Mesenchymal stem cell (in vitro differentiated cells and primary cell): ENCODE measurements around the gene DIP2B.
A peak's percentile ranks its signal among the peaks of the same experiment; 100 is the strongest.

Experiments
- DNase-seq: peaks from one replicate; pipeline ENCODE4 v3.0.0-alpha.2; 2013
- H2AFZ ChIP-seq: one replicate; pipeline ENCODE4 v1.6.1; 2013; ENCODE audit warnings: low read depth, mild to moderate bottlenecking, control low read depth, inconsistent platforms, low read length, moderate library complexity
- H2AK5ac ChIP-seq: 2 replicates; pipeline ENCODE4 v1.6.1; 2013; ENCODE audit warnings: low read length, moderate library complexity, mild to moderate bottlenecking, inconsistent platforms; ENCODE audit not compliant: severe bottlenecking
- H2BK120ac ChIP-seq: one replicate; pipeline ENCODE4 v1.6.1; 2013; ENCODE audit warnings: low read depth, mild to moderate bottlenecking, inconsistent platforms, low read length, moderate library complexity
- H2BK12ac ChIP-seq, 2 experiments: one replicate each; pipeline ENCODE4 v1.6.1; 2013; ENCODE audit warnings: inconsistent platforms in 2 of 2, low read length in 2 of 2, mild to moderate bottlenecking in 2 of 2, moderate library complexity in 2 of 2, control low read depth in 1 of 2
- H2BK15ac ChIP-seq: one replicate; pipeline ENCODE4 v1.6.1; 2013; ENCODE audit warnings: mild to moderate bottlenecking, low read depth, inconsistent platforms; ENCODE audit not compliant: poor library complexity, severe bottlenecking
- H2BK5ac ChIP-seq: 2 replicates; pipeline ENCODE4 v1.6.1; 2013; ENCODE audit warnings: low read depth, mild to moderate bottlenecking, low read length, control low read depth, inconsistent platforms; ENCODE audit not compliant: poor library complexity, severe bottlenecking
- H3K14ac ChIP-seq, 2 experiments: one replicate each; pipeline ENCODE4 v1.6.1; 2013; ENCODE audit warnings: inconsistent platforms in 2 of 2, low read length in 2 of 2, control low read depth in 1 of 2, mild to moderate bottlenecking in 1 of 2, moderate library complexity in 1 of 2
- H3K18ac ChIP-seq, 2 experiments: one replicate each; pipeline ENCODE4 v1.6.1; 2013; ENCODE audit warnings: inconsistent platforms in 2 of 2, low read length in 2 of 2, control low read depth in 1 of 2, low read depth in 1 of 2, mild to moderate bottlenecking in 1 of 2
- H3K23ac ChIP-seq, 2 experiments: one replicate each; pipeline ENCODE4 v1.6.1; 2013; ENCODE audit warnings: inconsistent platforms in 2 of 2, low read length in 2 of 2, mild to moderate bottlenecking in 2 of 2, moderate library complexity in 2 of 2, control low read depth in 1 of 2
- H3K27ac ChIP-seq: 2 replicates; pipeline ENCODE4 v1.5.1; 2013; ENCODE audit warnings: mild to moderate bottlenecking, moderate library complexity, low read length, control low read depth, inconsistent platforms; ENCODE audit not compliant: poor library complexity, severe bottlenecking
- H3K27me3 ChIP-seq, 2 experiments: 2 replicates each; pipeline versions ENCODE4 v1.6.1 to v1.7.0; 2013; ENCODE audit warnings: low read length in 2 of 2, mild to moderate bottlenecking in 2 of 2, moderate library complexity in 2 of 2, control low read depth in 1 of 2, inconsistent platforms in 1 of 2; ENCODE audit not compliant: control insufficient read depth in 1 of 2, insufficient read depth in 1 of 2
- H3K36me3 ChIP-seq, 2 experiments: 2 replicates each; pipeline versions ENCODE4 v1.6.1 to v1.7.0; 2013; ENCODE audit warnings: low read length in 2 of 2, control low read depth in 1 of 2, inconsistent platforms in 1 of 2, low read depth in 1 of 2, mild to moderate bottlenecking in 1 of 2; ENCODE audit not compliant: insufficient read depth in 2 of 2, control insufficient read depth in 1 of 2
- H3K4ac ChIP-seq, 2 experiments: one replicate each; pipeline ENCODE4 v1.6.1; 2013; ENCODE audit warnings: inconsistent platforms in 2 of 2, low read length in 2 of 2, mild to moderate bottlenecking in 2 of 2, moderate library complexity in 2 of 2, control low read depth in 1 of 2, low read depth in 1 of 2
- H3K4me1 ChIP-seq: 2 replicates; pipeline ENCODE4 v1.6.1; 2013; ENCODE audit warnings: low read depth, low read length, control low read depth; ENCODE audit not compliant: control insufficient read depth, insufficient read depth
- H3K4me2 ChIP-seq: 2 replicates; pipeline ENCODE4 v1.6.1; 2013; ENCODE audit warnings: low read length, mild to moderate bottlenecking, inconsistent platforms; ENCODE audit not compliant: poor library complexity, severe bottlenecking
- H3K4me3 ChIP-seq, 2 experiments: 2 replicates each; pipeline versions ENCODE4 v1.5.1 to v1.7.0; 2013; ENCODE audit warnings: low read length in 2 of 2, mild to moderate bottlenecking in 2 of 2, control low read depth in 1 of 2, low read depth in 1 of 2; ENCODE audit not compliant: insufficient read depth in 1 of 2
- H3K79me1 ChIP-seq: replicated peaks from 2 replicates; pipeline ENCODE4 v1.6.1; 2013; ENCODE audit warnings: mild to moderate bottlenecking, control low read depth, low read length, inconsistent platforms; ENCODE audit not compliant: poor library complexity, severe bottlenecking
- H3K9ac ChIP-seq: 2 replicates; pipeline ENCODE4 v1.7.0; 2013; ENCODE audit warnings: mild to moderate bottlenecking, low read length, moderate library complexity
- H3K9me3 ChIP-seq: 2 replicates; pipeline ENCODE4 v1.7.0; 2013; ENCODE audit warnings: mild to moderate bottlenecking, low read length; ENCODE audit not compliant: control insufficient read depth
- H4K8ac ChIP-seq: one replicate; pipeline ENCODE4 v1.6.1; 2013; ENCODE audit warnings: inconsistent platforms, mild to moderate bottlenecking, low read length, moderate library complexity
- H4K91ac ChIP-seq: one replicate; pipeline ENCODE4 v1.6.1; 2013; ENCODE audit warnings: mild to moderate bottlenecking, low read length, inconsistent platforms
- WGBS: methylation state at CpG from one replicate; pipeline ENCODE4 v1.1.7; 2013; ENCODE audit warnings: mixed read lengths; 5-methylcytosine and 5-hydroxymethylcytosine counted together

The DIP2B gene

GRCh38 chr12:50772470-50772869, 267.7 kb downstream of the DIP2B start:
- no peaks in the 10 kb centered on the region for H3K9me3 ChIP-seq
- no peak overlapping the region for H4K8ac ChIP-seq
- no peak overlapping the region for H2BK15ac ChIP-seq
- H3K4me2 ChIP-seq, result no peak overlapping the region
- no peak overlapping the region for H3K14ac ChIP-seq
- no peak overlapping the region for H2BK12ac ChIP-seq
- H3K79me1 ChIP-seq, result peaks cover 21% of the 10 kb centered on the region
- H2AFZ ChIP-seq, result no peak overlapping the region
- 99% methylated on average over 5 of the region's 5 CpGs for WGBS
- H3K18ac ChIP-seq, result no peak overlapping the region
- DNase-seq, result no peak
- peaks cover 5 to 24% of the 10 kb centered on the region in 2 experiments for H3K36me3 ChIP-seq
- H3K27ac ChIP-seq, result no peak overlapping the region
- no peak overlapping the region for H4K91ac ChIP-seq
- H3K4me1 ChIP-seq, result no peaks in the 10 kb centered on the region
- H3K9ac ChIP-seq, result no peak overlapping the region
- no peak overlapping the region for H3K23ac ChIP-seq
- H3K27me3 ChIP-seq, result no peaks in the 10 kb centered on the region
- H3K4me3 ChIP-seq, result no peak overlapping the region
- no peak overlapping the region for H2BK120ac ChIP-seq
- H3K4ac ChIP-seq, result no peak overlapping the region
- H2BK5ac ChIP-seq, result no peak overlapping the region
- H2AK5ac ChIP-seq, result no peak overlapping the region

GRCh38 chr12:50772877-50773276, 268.1 kb downstream of the DIP2B start:
- Histone ChIP-seq H3K14ac (no peak overlapping the region), H3K23ac (no peak overlapping the region), H3K9me3 (no peaks in the 10 kb centered on the region), H2BK15ac (no peak overlapping the region), H3K18ac (no peak overlapping the region), H3K79me1 (peaks cover 23% of the 10 kb centered on the region), H2BK12ac (no peak overlapping the region), H2AK5ac (no peak overlapping the region), H2BK120ac (no peak overlapping the region), H3K27ac (no peak overlapping the region), H3K4ac (no peak overlapping the region), H3K27me3 (no peaks in the 10 kb centered on the region), H3K4me2 (no peak overlapping the region), H3K36me3 (peaks cover 5 to 24% of the 10 kb centered on the region in 2 experiments), H4K91ac (no peak overlapping the region), H4K8ac (no peak overlapping the region), H3K4me3 (no peak overlapping the region), H3K9ac (no peak overlapping the region), H3K4me1 (no peaks in the 10 kb centered on the region), H2AFZ (no peak overlapping the region), H2BK5ac (no peak overlapping the region)
- DNase-seq, result no peak
- WGBS, result no CpG with 5 or more reads among the region's 2 CpGs

- Histone ChIP-seq H3K14ac (no peak overlapping the region), H3K9me3 (no peaks in the 10 kb centered on the region), H3K4me1 (no peaks in the 10 kb centered on the region), H3K18ac (no peak overlapping the region), H3K36me3 (peaks cover 5 to 22% of the 10 kb centered on the region in 2 experiments), H2BK15ac (no peak overlapping the region), H3K9ac (no peak overlapping the region), H3K4me2 (no peak overlapping the region), H3K23ac (peak overlapping the region in 1 of 2 experiments; percentile 69), H2BK12ac (peak overlapping the region in 1 of 2 experiments; percentile 72), H3K4me3 (no peak overlapping the region), H2BK5ac (no peak overlapping the region), H3K79me1 (peaks cover 29% of the 10 kb centered on the region), H2AK5ac (no peak overlapping the region), H3K27ac (no peak overlapping the region), H3K27me3 (no peaks in the 10 kb centered on the region), H4K8ac (no peak overlapping the region), H4K91ac (no peak overlapping the region), H3K4ac (no peak overlapping the region), H2AFZ (no peak overlapping the region), H2BK120ac (no peak overlapping the region)
- 100% methylated on average over 2 of the region's 2 CpGs for WGBS
- no peak for DNase-seq
Measured at GRCh38 chr12:50775251-50775650, 270.5 kb downstream of the DIP2B start.

- Histone ChIP-seq H2BK5ac (no peak overlapping the region), H3K4me2 (no peak overlapping the region), H3K36me3 (peaks cover 3 to 18% of the 10 kb centered on the region in 2 experiments), H2BK12ac (no peak overlapping the region), H2BK15ac (no peak overlapping the region), H4K8ac (no peak overlapping the region), H3K27me3 (no peaks in the 10 kb centered on the region), H3K14ac (no peak overlapping the region), H2AFZ (no peak overlapping the region), H3K9ac (no peak overlapping the region), H3K9me3 (no peaks in the 10 kb centered on the region), H3K23ac (no peak overlapping the region), H3K4ac (no peak overlapping the region), H4K91ac (no peak overlapping the region), H2AK5ac (no peak overlapping the region), H3K4me1 (no peaks in the 10 kb centered on the region), H3K4me3 (no peak overlapping the region), H2BK120ac (no peak overlapping the region), H3K79me1 (peaks cover 26% of the 10 kb centered on the region), H3K27ac (no peak overlapping the region), H3K18ac (no peak overlapping the region)
- no peak for DNase-seq
- 97% methylated on average over 6 of the region's 9 CpGs for WGBS
Measured at GRCh38 chr12:50776749-50777728, 272.3 kb downstream of the DIP2B start.
